ENCODE data around the gene SLC39A8.
"Not testable (repeated sequence)": the region's sequence is repeated elsewhere in the genome, so short reads cannot be mapped to it uniquely, and the experiment has no call there.

The SLC39A8 gene

DNA sequence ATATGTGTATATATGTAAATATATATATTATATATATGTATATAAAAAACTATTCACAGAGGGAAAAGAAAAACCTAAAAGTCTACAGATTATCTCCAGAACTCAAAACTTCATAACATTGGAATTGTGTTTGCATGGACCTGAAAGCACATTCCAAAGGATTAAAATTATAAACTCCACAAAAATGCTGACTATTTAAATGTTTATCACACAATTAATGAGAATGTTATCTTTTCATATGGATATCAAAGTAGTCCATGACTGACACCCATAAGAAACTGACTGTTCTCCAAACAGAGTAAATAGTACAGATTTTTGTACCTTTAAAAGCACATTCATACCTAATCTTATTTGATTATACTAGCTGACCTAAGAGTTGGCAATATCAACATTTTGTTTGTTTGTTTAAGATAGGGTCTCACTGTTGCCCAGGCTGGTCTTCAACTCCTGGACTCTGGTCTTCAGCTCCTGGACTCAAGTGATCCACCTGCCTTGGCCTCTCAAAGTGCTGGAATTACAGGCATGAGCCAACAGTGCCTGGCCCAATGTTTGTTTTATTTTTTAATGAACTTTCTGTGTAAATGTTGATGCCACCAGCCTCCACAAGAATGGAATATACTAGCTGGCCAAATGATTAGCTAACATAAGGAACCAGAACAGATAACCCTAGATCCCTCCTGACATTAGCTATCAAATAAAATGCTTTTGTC is 50.0 kb downstream of the SLC39A8 start:
- no peak for DNase-seq

GRCh38 chr4:102288497-102288896 is 56.8 kb downstream of the SLC39A8 start:
- no peak for DNase-seq

DNA sequence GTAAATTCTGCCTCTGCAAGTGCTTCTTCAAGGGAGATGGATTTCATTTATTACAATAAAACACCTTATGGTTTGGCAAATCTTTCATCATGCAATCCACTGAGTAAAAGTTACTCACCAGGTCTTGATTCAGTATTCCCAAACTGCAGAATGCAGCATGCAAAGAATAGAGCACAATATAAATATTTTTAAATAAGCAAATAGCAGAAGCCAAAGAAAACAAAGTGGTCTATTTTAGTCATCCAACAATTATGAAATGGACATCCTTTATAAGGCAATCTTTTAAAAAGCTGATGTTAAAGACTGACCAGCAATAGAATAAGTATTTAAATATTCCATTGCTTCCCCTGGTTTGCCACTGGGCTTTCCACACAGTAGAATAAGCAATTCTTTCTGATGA is 59.5 kb downstream of the SLC39A8 start:
- no peak for DNase-seq

DNA sequence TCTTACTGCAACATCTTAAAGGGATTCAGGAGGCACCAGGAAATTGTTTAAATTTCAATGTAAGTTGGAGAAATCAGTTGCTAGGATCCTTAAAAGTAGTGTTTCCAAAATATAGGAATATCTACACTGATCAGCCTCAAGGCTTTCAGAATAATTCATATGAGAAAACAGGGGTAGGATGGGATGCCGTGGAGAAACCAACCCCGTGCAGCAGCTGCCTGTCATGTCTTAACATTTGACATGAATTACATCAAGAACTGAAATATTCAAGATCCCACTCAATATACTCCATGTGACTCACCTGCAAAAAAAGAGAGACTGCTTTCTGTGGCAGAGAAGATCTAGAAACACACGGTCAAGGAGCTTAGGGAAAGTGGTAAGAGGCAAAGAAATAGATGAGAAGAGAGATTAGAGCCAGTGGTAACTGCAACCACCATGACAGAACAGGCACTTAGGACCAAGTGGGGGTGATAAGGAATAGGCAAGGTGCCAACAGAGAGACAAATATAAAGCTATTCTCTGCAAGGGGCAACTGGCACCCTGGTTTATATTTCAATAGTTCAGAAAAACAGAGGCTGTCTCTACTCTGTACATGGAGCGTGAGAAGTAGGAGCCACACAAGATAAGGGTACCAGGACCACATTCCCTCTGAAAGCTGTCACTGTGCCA is 64.0 kb downstream of the SLC39A8 start:
- DNase-seq, result no peak

DNA sequence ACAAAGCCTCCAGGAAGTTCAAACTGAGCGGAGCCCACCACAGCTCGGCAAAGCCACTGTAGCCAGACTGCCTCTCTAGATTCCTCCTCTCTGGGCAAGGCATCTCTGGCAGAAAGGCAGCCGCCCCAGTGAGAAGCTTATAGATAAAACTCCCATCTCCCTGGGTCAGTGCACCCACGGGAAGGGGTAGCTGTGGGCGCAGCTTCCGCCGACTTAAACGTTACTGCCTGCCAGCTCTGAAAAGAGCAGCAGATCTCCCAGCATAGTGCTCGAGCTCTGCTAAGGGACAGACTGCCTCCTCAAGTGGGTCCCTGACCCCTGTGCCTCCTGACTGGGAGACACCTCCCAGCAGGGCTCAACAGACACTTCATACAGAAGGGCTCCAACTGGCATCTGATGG is 72.0 kb downstream of the SLC39A8 start:
- DNase-seq, result not testable (repeated sequence)

GRCh38 chr4:102272318-102272717 is 73.0 kb downstream of the SLC39A8 start:
- DNase-seq, result no peak

- DNase-seq, result peak; percentile 12 to 33 (median 25)
These were observed 76.9 kb downstream of the SLC39A8 start for GRCh38 chr4:102268355-102268754.

- DNase-seq, result peak in 2 of 3 donors; percentile 8 to 36
These were observed 82.1 kb downstream of the SLC39A8 start for GRCh38 chr4:102263024-102263787.

- no peak for DNase-seq
These were observed 85.6 kb downstream of the SLC39A8 start for GRCh38 chr4:102259702-102260101.

GRCh38 chr4:102259081-102259480 is 86.2 kb downstream of the SLC39A8 start:
- no peak for DNase-seq

DNA sequence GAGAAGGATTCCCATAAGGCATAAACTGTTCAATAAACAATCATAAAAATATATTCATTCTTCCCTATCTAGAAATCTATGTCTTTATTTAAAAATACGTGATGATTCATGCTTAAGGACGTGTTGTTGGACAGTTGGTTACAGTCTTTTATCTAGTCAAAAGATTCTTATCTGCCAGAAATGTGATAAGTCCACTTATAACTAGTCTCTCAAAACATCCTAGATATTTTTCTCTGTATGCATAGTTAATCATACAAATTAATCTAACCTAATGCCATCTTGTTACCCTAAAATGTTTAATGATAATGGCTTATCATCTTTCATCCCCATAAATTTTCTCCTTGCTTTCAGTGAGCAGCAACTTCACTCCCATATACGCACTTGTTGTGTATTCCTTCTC is 89.0 kb downstream of the SLC39A8 start:
- no peak for DNase-seq

GRCh38 chr4:102253860-102254259 is 91.4 kb downstream of the SLC39A8 start:
- DNase-seq, result no peak

- no peak for DNase-seq
These were observed 93.1 kb downstream of the SLC39A8 start for GRCh38 chr4:102252171-102252570.

DNA sequence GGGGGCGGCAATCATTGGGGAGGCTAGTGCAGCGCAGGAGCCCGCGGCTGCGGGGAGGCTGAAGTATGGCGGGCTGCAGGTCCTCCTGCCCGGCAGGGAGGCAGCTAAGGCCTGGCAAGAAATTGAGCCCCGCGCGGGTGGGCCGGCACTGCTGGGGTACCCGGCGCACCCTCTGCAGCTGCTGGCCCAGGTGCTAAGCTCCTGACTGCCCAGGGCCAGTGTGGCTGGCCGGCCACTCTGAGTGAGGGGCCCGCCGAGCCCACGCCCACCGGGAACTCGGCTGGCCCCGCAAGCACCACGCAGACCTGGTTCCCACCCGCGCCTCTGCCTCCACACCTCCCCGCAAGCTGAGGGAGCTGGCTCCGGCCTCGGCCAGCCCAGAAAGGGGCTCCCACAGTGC is 94.9 kb downstream of the SLC39A8 start:
- DNase-seq, result no peak

DNA sequence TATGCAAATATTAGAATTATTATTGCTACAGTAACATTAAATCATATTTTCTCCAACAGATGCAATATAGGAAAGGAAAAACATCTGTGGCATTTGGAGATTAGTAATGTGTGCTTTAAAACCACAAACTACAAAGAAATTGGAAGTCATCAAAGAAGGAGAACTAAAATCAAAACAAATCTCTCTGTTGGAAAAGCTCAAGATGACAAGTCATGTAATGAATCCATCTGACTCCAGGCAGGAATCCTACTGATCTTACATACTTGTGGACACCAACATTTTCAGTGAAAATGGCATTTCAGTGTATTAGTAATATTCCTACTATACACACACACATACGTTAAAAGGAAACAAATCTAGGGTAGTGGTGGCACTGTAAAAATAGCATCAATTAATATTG is 98.2 kb downstream of the SLC39A8 start:
- no peak for DNase-seq

DNA sequence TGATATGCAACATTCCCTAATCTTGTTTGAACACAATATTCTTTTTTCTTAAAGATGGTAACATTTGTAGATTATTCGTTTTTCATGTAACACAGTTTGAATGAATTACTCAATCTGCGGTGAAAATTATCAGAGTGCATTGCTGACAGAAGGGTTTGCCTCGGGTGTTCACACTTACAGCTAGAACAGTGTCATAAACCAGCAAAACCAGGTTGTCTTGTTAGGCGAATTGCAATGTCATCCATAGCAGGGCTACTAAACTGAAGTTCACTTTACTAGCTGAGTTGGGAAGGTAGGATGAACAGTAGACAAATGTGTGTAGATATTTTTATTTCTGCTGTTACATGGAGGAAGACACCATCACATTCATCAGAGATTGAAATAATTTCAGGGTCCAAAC is 98.9 kb downstream of the SLC39A8 start:
- DNase-seq, result no peak

DNA sequence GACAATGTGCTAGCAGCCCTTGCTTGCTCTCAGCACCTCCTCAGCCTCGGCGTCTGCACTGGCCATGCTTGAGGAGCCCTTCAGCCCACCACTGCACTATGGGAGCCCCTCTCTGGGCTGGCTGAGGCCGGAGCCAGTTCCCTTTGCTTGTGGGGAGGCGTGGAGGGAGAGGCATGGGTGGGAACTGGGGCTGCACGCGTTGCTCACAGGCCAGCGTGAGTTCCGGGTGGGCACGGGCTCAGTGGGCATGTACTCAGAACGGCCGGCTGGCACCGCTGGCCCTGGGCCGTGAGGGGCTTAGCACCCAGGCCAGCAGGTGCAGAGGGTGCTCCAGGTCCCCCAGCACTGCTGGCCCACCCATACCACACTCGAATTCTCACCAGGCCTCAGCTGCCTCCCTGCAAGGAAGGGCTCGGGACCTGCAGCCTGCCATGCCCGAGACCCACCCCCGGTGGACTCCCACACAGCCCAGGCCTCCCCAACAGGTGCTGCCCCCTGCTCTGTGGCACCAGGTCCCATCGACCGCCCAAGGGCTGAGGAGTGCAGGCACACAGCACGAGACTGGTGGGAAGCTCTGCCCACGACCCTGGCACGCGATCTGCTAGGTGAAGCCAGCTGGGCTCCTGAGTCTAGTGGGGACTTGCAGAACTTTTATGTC is 100.3 kb downstream of the SLC39A8 start:
- DNase-seq, result no peak

- DNase-seq, result not testable (repeated sequence)
These were observed 102.0 kb downstream of the SLC39A8 start for GRCh38 chr4:102243296-102243695.

DNA sequence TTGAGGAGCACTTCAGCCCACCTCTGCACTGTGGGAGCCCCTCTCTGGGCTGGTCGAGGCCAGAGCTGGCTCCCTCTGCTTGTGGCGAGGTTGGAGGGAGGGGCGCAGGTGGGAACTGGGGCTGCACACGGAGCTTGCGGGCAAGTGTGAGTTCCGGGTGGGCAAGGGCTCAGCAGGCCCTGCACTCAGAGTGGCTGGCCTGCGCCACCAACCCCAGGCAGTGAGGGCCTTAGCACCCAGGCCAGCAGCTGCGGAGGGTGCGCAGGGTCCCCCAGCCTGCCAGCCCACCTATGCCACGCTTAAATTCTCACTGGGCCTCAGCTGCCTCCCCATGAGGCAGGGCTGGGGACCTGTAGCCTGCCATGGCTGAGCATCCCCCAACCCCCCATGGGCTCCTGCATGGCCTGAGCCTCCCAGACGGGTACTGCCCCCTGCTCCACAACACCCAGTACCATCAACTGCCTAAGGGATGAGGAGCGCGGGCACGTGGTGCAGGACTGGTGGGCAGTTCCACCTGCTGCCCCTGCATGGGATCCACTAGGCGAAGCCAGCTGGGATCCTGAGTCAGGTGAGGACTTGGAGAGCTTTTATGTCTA is 110.9 kb downstream of the SLC39A8 start:
- DNase-seq, result no peak

DNA sequence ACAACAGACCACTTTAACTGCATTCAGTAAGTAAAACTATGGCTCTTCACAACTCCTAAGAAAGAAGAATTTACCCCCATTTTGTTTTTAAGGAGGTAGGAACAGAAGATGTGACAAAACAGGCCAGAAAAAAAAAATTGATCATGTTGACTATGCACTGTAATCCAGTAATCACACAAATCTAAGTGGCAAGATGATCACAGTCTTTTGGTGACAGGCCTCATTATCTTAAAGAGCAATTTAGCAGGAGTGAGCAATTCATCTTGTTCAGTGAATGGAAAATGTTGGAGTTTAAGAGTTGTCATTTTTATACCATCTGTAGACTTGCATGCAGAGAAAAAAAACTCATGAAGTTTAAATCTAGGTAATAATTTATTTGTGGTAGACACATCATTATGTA is 115.1 kb downstream of the SLC39A8 start:
- no peak for DNase-seq

DNA sequence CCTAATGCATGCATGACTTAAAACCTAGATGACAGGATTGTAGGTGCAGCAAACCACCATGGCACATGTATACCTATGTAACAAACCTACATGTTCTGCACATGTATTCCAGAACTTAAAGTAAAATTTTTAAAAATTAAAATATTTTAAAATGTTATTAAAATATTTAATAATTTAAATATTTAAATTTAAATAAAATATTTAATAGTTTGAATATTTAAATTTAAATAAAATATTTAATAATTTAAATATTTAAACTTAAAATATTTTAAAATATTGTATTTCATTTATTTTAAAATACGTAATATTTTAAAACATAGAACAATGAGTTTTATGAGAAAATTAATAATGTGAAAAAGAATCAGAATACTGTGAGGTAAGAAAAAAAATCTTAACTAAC is 117.9 kb downstream of the SLC39A8 start:
- no peak for DNase-seq

DNA sequence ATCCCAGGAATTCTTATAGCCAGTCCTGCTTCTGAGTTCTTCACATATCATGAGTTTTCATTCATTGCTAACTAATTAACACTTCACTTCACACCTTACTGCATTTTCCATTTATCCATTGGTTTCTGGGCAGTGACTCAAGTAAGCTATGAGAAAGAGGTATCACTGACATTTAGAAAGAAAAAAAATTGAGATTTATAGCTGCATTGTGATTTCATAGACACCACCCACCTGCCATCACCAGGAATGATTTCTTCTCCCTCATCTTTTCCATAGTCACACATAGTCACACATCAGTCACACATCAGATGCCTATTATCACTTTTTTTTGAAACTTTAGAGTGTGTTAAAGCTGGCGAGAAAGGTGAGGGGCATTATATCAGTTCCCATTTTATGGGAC is 121.8 kb downstream of the SLC39A8 start:
- DNase-seq, result no peak

- DNase-seq, result no peak
These were observed 122.4 kb downstream of the SLC39A8 start for GRCh38 chr4:102222838-102223409.
